HepG2 (cell line): ENCODE results near the gene PRCD. TPM values are rescaled to one million over a fixed set of nuclear protein-coding genes. Genes with fewer than 3 reads are reported as not detected.

Experiments used
- AKAP8 ChIP-seq: sonication (generic); formaldehyde crosslinking; IDR thresholded peaks from 2 replicates; pipeline ENCODE4 v1.5.1; 2020; ENCODE audit warnings: mild to moderate bottlenecking, missing genetic modification reagents
- BHLHE40 ChIP-seq: IDR thresholded peaks from 2 replicates; pipeline ENCODE4 v1.6.1; 2011; ENCODE audit warnings: low read length, improper control_type of control experiment
- BRD4 ChIP-seq: sonication (generic); formaldehyde crosslinking; IDR thresholded peaks from 2 replicates; pipeline ENCODE4 v1.4.0; 2020; ENCODE audit warnings: missing genetic modification reagents
- HNRNPH1 ChIP-seq: fragments of 200-400 bp; formaldehyde crosslinking; optimal IDR thresholded peaks from 2 replicates; pipeline ENCODE3; 2017; ENCODE audit warnings: mild to moderate bottlenecking, low read depth, low read length
- MIER2 ChIP-seq: IDR thresholded peaks from 2 replicates; pipeline ENCODE4 v1.6.1; 2016; ENCODE audit warnings: missing biosample characterization, missing genetic modification reagents
- NFAT5 ChIP-seq: sonication (generic); formaldehyde crosslinking; IDR thresholded peaks from 2 replicates; pipeline ENCODE4 v1.4.0; 2020; ENCODE audit warnings: missing genetic modification reagents
- PRPF4 ChIP-seq: fragments of 200-400 bp; formaldehyde crosslinking; IDR thresholded peaks from 2 replicates; pipeline ENCODE4 v1.6.1; 2016; ENCODE audit warnings: low read length, low read depth; ENCODE audit not compliant: poor library complexity, severe bottlenecking
- SMARCC2 ChIP-seq: fragments of 450-650 bp; IDR thresholded peaks from 2 replicates; pipeline ENCODE4 v1.6.1; 2017; ENCODE audit warnings: antibody characterized with exemption, mild to moderate bottlenecking
- ZBED4 ChIP-seq: sonication (generic); formaldehyde crosslinking; IDR thresholded peaks from 2 replicates; pipeline ENCODE4 v1.4.0; 2020; ENCODE audit warnings: missing genetic modification reagents, borderline replicate concordance
- ZNF33B ChIP-seq: sonication (generic); formaldehyde crosslinking; IDR thresholded peaks from 2 replicates; pipeline ENCODE4 v1.5.1; 2020; ENCODE audit warnings: mild to moderate bottlenecking, missing genetic modification reagents
- ZXDC ChIP-seq: sonication (generic); formaldehyde crosslinking; IDR thresholded peaks from 2 replicates; pipeline ENCODE4 v1.5.0; 2020; ENCODE audit warnings: mild to moderate bottlenecking, missing genetic modification reagents
- polyA plus RNA-seq, 8 experiments: library from polyadenylated mRNA; depleted of rRNA in 3 of 8; stranded (reverse) in 7 of 8; unstranded in 1 of 8; fragments of >200 nt; fragmentation: Illumina TruSeq in 4 of 8; extraction: Trizol in 4 of 8; gene quantifications; 2 replicates each; pipeline versions ENCODE4 v1.2.1 to v1.2.3, GENCODE V29; 2011 to 2016; ENCODE audit warnings: low read depth in 4 of 8, missing spikeins in 1 of 8, mixed read lengths in 1 of 8; ENCODE audit not compliant: insufficient read depth in 1 of 8
- total RNA-seq, 5 experiments: library from RNA; depleted of rRNA; stranded (reverse); fragments of >200 nt; fragmentation: Illumina TruSeq; extraction: Trizol; gene quantifications; 2 replicates each; pipeline ENCODE4 v1.2.3, GENCODE V29; 2016; ENCODE audit warnings: low read depth in 1 of 5

The PRCD gene
- total and polyA plus RNA-seq, 2 of the 13 experiments (the other 11 are each of a cell fraction or from before 2014, with no cell fraction given), result 0.51 TPM; not detected in 1

- no peak for TF ChIP-seq ZNF33B (CRISPR knock-in tag)
- no peak for TF ChIP-seq ZXDC (CRISPR knock-in tag)
- no peak for TF ChIP-seq PRPF4
- TF ChIP-seq NFAT5, result no peak
- TF ChIP-seq BHLHE40, result no peak
- no peak for TF ChIP-seq SMARCC2
- TF ChIP-seq AKAP8 (CRISPR knock-in tag), result no peak; the same call in 1 of the 2 replicates
- TF ChIP-seq BRD4 (CRISPR knock-in tag), result no peak
- TF ChIP-seq ZBED4 (CRISPR knock-in tag), result no peak
- TF ChIP-seq MIER2 (CRISPR knock-in tag), result no peak
- TF ChIP-seq HNRNPH1, result no peak
These were observed 7.7 kb upstream of the PRCD start (continued) for GRCh38 chr17:76532072-76532651.
